Activated T-cell treated with anti-CD3 and anti-CD28 coated beads, Interleukin-2, amount 50 U/mL, for 1 hour (primary cell): Measurements from ENCODE around the gene PCDHA1.
A peak's percentile ranks its signal among the peaks of the same experiment; 100 is the strongest.

Experiments used
- DNase-seq: peaks from one replicate; pipeline ENCODE4 v3.0.0-alpha.2; 2020

The PCDHA1 gene

GRCh38 chr5:140926443-140927227, 140.7 kb downstream of the PCDHA1 start:
- DNase-seq, result peak; percentile 22

- DNase-seq, result no peak
Observed at GRCh38 chr5:140927228-140927573, 141.3 kb downstream of the PCDHA1 start.

GRCh38 chr5:140934964-140935606, 149.1 kb downstream of the PCDHA1 start:
- no peak for DNase-seq

GRCh38 chr5:140946578-140946977, 160.6 kb downstream of the PCDHA1 start:
- DNase-seq, result no peak

GRCh38 chr5:140951636-140952035, 165.7 kb downstream of the PCDHA1 start:
- no peak for DNase-seq

- no peak for DNase-seq
Observed at GRCh38 chr5:140953234-140953633, 167.3 kb downstream of the PCDHA1 start.

- DNase-seq, result no peak
Observed at GRCh38 chr5:140962190-140962589, 176.2 kb downstream of the PCDHA1 start.

GRCh38 chr5:140964356-140964755, 178.4 kb downstream of the PCDHA1 start:
- no peak for DNase-seq

- no peak for DNase-seq
Observed at GRCh38 chr5:140965905-140966292, 180.0 kb downstream of the PCDHA1 start.

- DNase-seq, result no peak
Observed at GRCh38 chr5:140966293-140967225, 180.6 kb downstream of the PCDHA1 start, which contains the start of gene PCDHAC2. TSS of gene PCDHAC2 (plus strand) at chr5:140966476. CDS start at chr5:140966767, 291 bp downstream.

- DNase-seq, result no peak
Observed at GRCh38 chr5:140967226-140967893, 181.4 kb downstream of the PCDHA1 start.

GRCh38 chr5:140969880-140970279, 183.9 kb downstream of the PCDHA1 start:
- no peak for DNase-seq

GRCh38 chr5:140973550-140973949, 187.6 kb downstream of the PCDHA1 start:
- no peak for DNase-seq

GRCh38 chr5:140977003-140977402, 191.1 kb downstream of the PCDHA1 start:
- DNase-seq, result no peak

- DNase-seq, result no peak
Observed at GRCh38 chr5:140978260-140978659, 192.3 kb downstream of the PCDHA1 start.

- DNase-seq, result no peak
Observed at GRCh38 chr5:140978983-140979382, 193.0 kb downstream of the PCDHA1 start.

GRCh38 chr5:140982083-140982716, 196.3 kb downstream of the PCDHA1 start:
- no peak for DNase-seq

GRCh38 chr5:140986117-140986521, 200.2 kb downstream of the PCDHA1 start:
- no peak for DNase-seq

GRCh38 chr5:140988100-140988499, 202.2 kb downstream of the PCDHA1 start:
- no peak for DNase-seq

GRCh38 chr5:140988608-140989007, 202.7 kb downstream of the PCDHA1 start:
- DNase-seq, result no peak

- DNase-seq, result no peak
Observed at GRCh38 chr5:140989254-140990020, 203.5 kb downstream of the PCDHA1 start.
